NCI-H1694 (cell line): Measurements from ENCODE around the gene HNRNPC.
"Not testable (repeated sequence)": the region's sequence is repeated elsewhere in the genome, so short reads cannot be mapped to it uniquely, and the experiment has no call there.

Source experiments
- DNase-seq: peaks from one replicate; lab custom pipeline; 2025; lab: John Stamatoyannopoulos, UW

Gene HNRNPC

GRCh38 chr14:21269252-21270046 lies at the start of gene HNRNPC:
Gene HNRNPC (minus strand): TSS chr14:21269442. CDS start chr14:21234193, 35,249 bp downstream.
- DNase-seq = peak; percentile 100

GRCh38 chr14:21317398-21317797 lies 48.2 kb upstream of the HNRNPC start:
- DNase-seq = no peak

GRCh38 chr14:21313512-21313911 lies 44.3 kb upstream of the HNRNPC start:
- DNase-seq = no peak

GRCh38 chr14:21311614-21312013 lies 42.4 kb upstream of the HNRNPC start:
- DNase-seq = no peak

- no peak for DNase-seq
Observed at GRCh38 chr14:21309956-21310355, 40.7 kb upstream of the HNRNPC start.

- no peak for DNase-seq
Observed at GRCh38 chr14:21309238-21309636, 40.0 kb upstream of the HNRNPC start.

GRCh38 chr14:21308479-21309237 lies 39.4 kb upstream of the HNRNPC start:
- no peak for DNase-seq

GRCh38 chr14:21308132-21308478 lies 38.9 kb upstream of the HNRNPC start:
- no peak for DNase-seq

- DNase-seq = no peak
Observed at GRCh38 chr14:21307637-21308036, 38.4 kb upstream of the HNRNPC start.

- not testable (repeated sequence) for DNase-seq
Observed at GRCh38 chr14:21302836-21303140, 33.5 kb upstream of the HNRNPC start.

- no peak for DNase-seq
Observed at GRCh38 chr14:21302013-21302835, 33.0 kb upstream of the HNRNPC start.

GRCh38 chr14:21300892-21301291 lies 31.6 kb upstream of the HNRNPC start:
- DNase-seq = peak; percentile 7

GRCh38 chr14:21299562-21300130 lies 30.4 kb upstream of the HNRNPC start:
- DNase-seq = no peak

- DNase-seq = no peak
Observed at GRCh38 chr14:21298358-21298757, 29.1 kb upstream of the HNRNPC start.

- not testable (repeated sequence) for DNase-seq
Observed at GRCh38 chr14:21294026-21294425, 24.8 kb upstream of the HNRNPC start.

- no peak for DNase-seq
Observed at GRCh38 chr14:21287168-21287567, 17.9 kb upstream of the HNRNPC start.

GRCh38 chr14:21286516-21286915 lies 17.3 kb upstream of the HNRNPC start:
- not testable (repeated sequence) for DNase-seq

GRCh38 chr14:21281917-21282316 lies 12.7 kb upstream of the HNRNPC start:
- DNase-seq = not testable (repeated sequence)

- no peak for DNase-seq
Observed at GRCh38 chr14:21279783-21280182, 10.5 kb upstream of the HNRNPC start, which contains the start of gene RPGRIP1. Gene RPGRIP1 (plus strand): TSS chr14:21280083. CDS start chr14:21287977, 7,894 bp downstream.

GRCh38 chr14:21278632-21279031 lies 9.4 kb upstream of the HNRNPC start:
- DNase-seq = no peak

- DNase-seq = peak; percentile 18
Observed at GRCh38 chr14:21275261-21275858, 6.1 kb upstream of the HNRNPC start.

GRCh38 chr14:21272661-21273060 lies 3.4 kb upstream of the HNRNPC start:
- DNase-seq = not testable (repeated sequence)
